HG03342 (cell line): ENCODE measurements around the gene SLC66A2.

Experiments
- ATAC-seq: cut with Tn5 transposase; IDR thresholded peaks from one replicate; pipeline ENCODE4 v1.9.1; 2021; ENCODE audit warnings: mild to moderate bottlenecking, moderate library complexity; ENCODE audit not compliant: unreplicated experiment

SLC66A2 gene

GRCh38 chr18:79852561-79853302, 98.7 kb downstream of the SLC66A2 start:
- no peak for ATAC-seq
